Umbilical cord (tissue), 2 donors: Measurements from ENCODE around the gene TMEM134. TPM values are rescaled to one million over a fixed set of nuclear protein-coding genes. Genes with fewer than 3 reads are reported as not detected.

Experiments
- DNase-seq: peaks from one replicate; pipeline ENCODE4 v3.0.0-alpha.2; 2015; ENCODE audit warnings: low spot score
- total RNA-seq: library from RNA; depleted of rRNA; stranded (reverse); fragments of >200 nt; gene quantifications from one replicate; pipeline ENCODE4 v1.2.3, GENCODE V29; 2014; ENCODE audit warnings: low replicate concordance; ENCODE audit not compliant: insufficient read depth

Gene TMEM134
- total RNA-seq, 1 donor from 2014 or later, result 10.6 TPM

GRCh38 chr11:67500831-67501715 is 32.0 kb upstream of the TMEM134 start:
- DNase-seq, result no peak

GRCh38 chr11:67500484-67500821 is 31.4 kb upstream of the TMEM134 start:
- DNase-seq, result no peak

- no peak for DNase-seq
These were observed 30.9 kb upstream of the TMEM134 start for GRCh38 chr11:67499808-67500483.

GRCh38 chr11:67498544-67498972 is 29.5 kb upstream of the TMEM134 start:
- DNase-seq, result no peak

- no peak for DNase-seq
These were observed 28.7 kb upstream of the TMEM134 start for GRCh38 chr11:67497656-67498291.

GRCh38 chr11:67496113-67496512 is 27.1 kb upstream of the TMEM134 start:
- no peak for DNase-seq

- DNase-seq, result no peak
These were observed 26.4 kb upstream of the TMEM134 start for GRCh38 chr11:67495234-67496005.

- no peak for DNase-seq
These were observed 25.6 kb upstream of the TMEM134 start for GRCh38 chr11:67494371-67495233.

- DNase-seq, result no peak
These were observed 24.7 kb upstream of the TMEM134 start for GRCh38 chr11:67493548-67494370.

- DNase-seq, result no peak
These were observed 23.9 kb upstream of the TMEM134 start for GRCh38 chr11:67492801-67493547.

- DNase-seq, result no peak
These were observed 23.1 kb upstream of the TMEM134 start for GRCh38 chr11:67492069-67492727.

GRCh38 chr11:67491276-67492068 is 22.4 kb upstream of the TMEM134 start:
- no peak for DNase-seq

GRCh38 chr11:67490727-67491065 is 21.6 kb upstream of the TMEM134 start:
- no peak for DNase-seq

- no peak for DNase-seq
These were observed 21.1 kb upstream of the TMEM134 start for GRCh38 chr11:67489885-67490726.

- no peak for DNase-seq
These were observed 20.3 kb upstream of the TMEM134 start for GRCh38 chr11:67489203-67489884.

- DNase-seq, result no peak
These were observed 17.6 kb upstream of the TMEM134 start for GRCh38 chr11:67486481-67487195.
